Hepatocyte (in vitro differentiated cells): ENCODE data around the gene KIF26B.

ENCODE experiments used
- CTCF ChIP-seq: fragments of 200-600 bp; sonication (generic); IDR thresholded peaks from 2 replicates; pipeline ENCODE4 v1.5.1; 2016; ENCODE audit warnings: antibody characterized with exemption, mild to moderate bottlenecking; ENCODE audit not compliant: poor library complexity
- EZH2 ChIP-seq: fragments of 200-600 bp; sonication (generic); IDR thresholded peaks from 2 replicates; pipeline ENCODE4 v1.6.1; 2016; ENCODE audit warnings: antibody characterized with exemption, mild to moderate bottlenecking, borderline replicate concordance

GRCh38 chr1:245583081-245583480 is 428.3 kb downstream of the KIF26B start:
- TF ChIP-seq CTCF = no peak
- no peak for TF ChIP-seq EZH2
